PC-9 (cell line): ENCODE results near the gene NDUFC1. TPM values are rescaled to one million over a fixed set of nuclear protein-coding genes. Genes with fewer than 3 reads are reported as not detected.

Experiments
- BruUV-seq: library from RNA; stranded (reverse); fragments of 400-500 nt; replicated peaks from 2 replicates; lab custom pipeline; 2021; lab: Mats Ljungman, UMichigan
- CTCF ChIA-PET: fragments of 300-600 bp; sonication (Branson Sonifier 250); formaldehyde crosslinking; loops from one replicate; lab custom pipeline; 2022; ENCODE audit warnings: antibody characterized with exemption; lab: Charles Lee
- POLR2A ChIA-PET: fragments of 300-600 bp; sonication (Branson Sonifier 250); formaldehyde crosslinking; loops from one replicate; lab custom pipeline; 2022; ENCODE audit warnings: antibody characterized with exemption; ENCODE audit not compliant: unreplicated experiment; lab: Charles Lee
- DNase-seq, 2 experiments: peaks; one replicate each; pipeline versions ENCODE4 v3.0.0 to v3.0.0-alpha.2; 2015 to 2022; ENCODE audit warnings: mixed read lengths in 1 of 2
- H2AFZ ChIP-seq: fragments of 200-600 bp; sonication (generic); 2 replicates; pipeline ENCODE4 v1.8.1; 2017; ENCODE audit warnings: antibody characterized with exemption
- H3F3A ChIP-seq: fragments of 200-600 bp; sonication (generic); 2 replicates; pipeline ENCODE4 v1.8.1; 2017; ENCODE audit warnings: antibody characterized with exemption, mild to moderate bottlenecking, low read depth; ENCODE audit not compliant: insufficient read depth
- H3K27ac ChIP-seq: fragments of 200-600 bp; sonication (generic); 2 replicates; pipeline ENCODE4 v1.6.1; 2016; ENCODE audit warnings: mixed run types
- H3K27me3 ChIP-seq: fragments of 200-600 bp; sonication (generic); 2 replicates; pipeline ENCODE4 v1.6.1; 2016; ENCODE audit warnings: low read depth, mixed run types; ENCODE audit not compliant: insufficient read depth
- H3K36me3 ChIP-seq: fragments of 200-600 bp; sonication (generic); 2 replicates; pipeline ENCODE4 v1.6.1; 2016; ENCODE audit warnings: low read depth, mixed run types
- H3K4me1 ChIP-seq: fragments of 200-600 bp; sonication (generic); replicated peaks from 2 replicates; pipeline ENCODE4 v1.6.1; 2016; ENCODE audit warnings: mixed run types; ENCODE audit not compliant: insufficient read depth
- H3K4me2 ChIP-seq: fragments of 200-600 bp; sonication (generic); 2 replicates; pipeline ENCODE4 v1.6.1; 2017; ENCODE audit warnings: mixed run types
- H3K4me3 ChIP-seq: fragments of 200-600 bp; sonication (generic); 2 replicates; pipeline ENCODE4 v1.6.1; 2016; ENCODE audit warnings: mixed run types
- H3K79me2 ChIP-seq: fragments of 200-600 bp; sonication (generic); 2 replicates; pipeline ENCODE4 v1.6.1; 2017; ENCODE audit warnings: low read depth, mixed run types
- H3K9me2 ChIP-seq: fragments of 200-600 bp; sonication (generic); 2 replicates; pipeline ENCODE4 v1.8.1; 2017; ENCODE audit warnings: mild to moderate bottlenecking; ENCODE audit not compliant: insufficient read depth
- H3K9me3 ChIP-seq: fragments of 200-600 bp; sonication (generic); 2 replicates; pipeline ENCODE4 v1.8.1; 2016; ENCODE audit warnings: low read depth; ENCODE audit not compliant: insufficient read depth
- H4K20me1 ChIP-seq: fragments of 200-600 bp; sonication (generic); 2 replicates; pipeline ENCODE4 v1.8.1; 2017; ENCODE audit not compliant: insufficient read depth
- CTCF ChIP-seq: fragments of 200-600 bp; sonication (generic); conservative IDR thresholded peaks from 2 replicates; pipeline ENCODE4 v1.6.1; 2017; ENCODE audit warnings: mixed run types, antibody characterized with exemption, mild to moderate bottlenecking, moderate library complexity
- EZH2 ChIP-seq: fragments of 200-600 bp; sonication (generic); IDR thresholded peaks from 2 replicates; pipeline ENCODE4 v1.8.0; 2017; ENCODE audit warnings: antibody characterized with exemption, low read depth
- intact Hi-C: fragments of 100-400 bp; cut with micrococcal nuclease; formaldehyde crosslinking; loops from one replicate; pipeline ENCODE4 v1.10.0; 2022; ENCODE audit not compliant: unreplicated experiment
- total RNA-seq: library from RNA; stranded (reverse); gene quantifications from 2 replicates; pipeline ENCODE4 v1.2.3, GENCODE V29; 2021

NDUFC1 gene
- total RNA-seq, 1 experiment from 2014 or later = 59.3 TPM

GRCh38 chr4:139241784-139242151 lies 60.5 kb downstream of the NDUFC1 start:
- H3K4me2 ChIP-seq = no peak overlapping the region
- TF ChIP-seq EZH2 (no peak), CTCF (no peak)
- CTCF ChIA-PET = no interaction called here
- H3K9me3 ChIP-seq = no peaks in the 10 kb centered on the region
- no peak for DNase-seq
- H3K4me3 ChIP-seq = no peak overlapping the region
- POLR2A ChIA-PET = no interaction called here
- no peaks in the 10 kb centered on the region for H3K27me3 ChIP-seq
- no peak overlapping the region for H2AFZ ChIP-seq
- intact Hi-C loops = no loop called here
- H3K36me3 ChIP-seq = no peaks in the 10 kb centered on the region
- H3K27ac ChIP-seq = no peak overlapping the region
- no peaks in the 10 kb centered on the region for H3K9me2 ChIP-seq
- peaks cover 11% of the 10 kb centered on the region for H3K4me1 ChIP-seq
- H4K20me1 ChIP-seq = no peaks in the 10 kb centered on the region
- no TSS peak for BruUV-seq
- H3F3A ChIP-seq = no peaks in the 10 kb centered on the region
- H3K79me2 ChIP-seq = no peaks in the 10 kb centered on the region

- Histone ChIP-seq H2AFZ (no peak overlapping the region), H3F3A (no peaks in the 10 kb centered on the region), H4K20me1 (no peaks in the 10 kb centered on the region), H3K4me3 (no peak overlapping the region), H3K4me1 (peaks cover 11% of the 10 kb centered on the region), H3K9me3 (no peaks in the 10 kb centered on the region), H3K4me2 (no peak overlapping the region), H3K9me2 (no peaks in the 10 kb centered on the region), H3K27me3 (no peaks in the 10 kb centered on the region), H3K36me3 (no peaks in the 10 kb centered on the region), H3K27ac (no peak overlapping the region), H3K79me2 (no peaks in the 10 kb centered on the region)
- no peak for TF ChIP-seq CTCF
- TF ChIP-seq EZH2 = no peak
- POLR2A ChIA-PET = no interaction called here
- intact Hi-C loops = no loop called here
- DNase-seq = no peak
- BruUV-seq = no TSS peak
- CTCF ChIA-PET = no interaction called here
Measured at GRCh38 chr4:139241086-139241783, 61.0 kb downstream of the NDUFC1 start.

Other genes with a start within 250 kb of the NDUFC1 start
- gene ELF2, start 125.3 kb downstream of the NDUFC1 start, total RNA-seq = 29.9 and 30.7 TPM in 2 replicates
- 0.40 TPM in 1 of 2 replicates, not detected in the other for gene MGARP, start 22.3 kb downstream of the NDUFC1 start, total RNA-seq
- 43.8 and 51.7 TPM in 2 replicates for gene NAA15, start 972 bp downstream of the NDUFC1 start, total RNA-seq
- gene RAB33B, start 151.6 kb upstream of the NDUFC1 start, total RNA-seq = 6.6 and 7.7 TPM in 2 replicates